ENCODE data around the gene TMEM108.

DNA sequence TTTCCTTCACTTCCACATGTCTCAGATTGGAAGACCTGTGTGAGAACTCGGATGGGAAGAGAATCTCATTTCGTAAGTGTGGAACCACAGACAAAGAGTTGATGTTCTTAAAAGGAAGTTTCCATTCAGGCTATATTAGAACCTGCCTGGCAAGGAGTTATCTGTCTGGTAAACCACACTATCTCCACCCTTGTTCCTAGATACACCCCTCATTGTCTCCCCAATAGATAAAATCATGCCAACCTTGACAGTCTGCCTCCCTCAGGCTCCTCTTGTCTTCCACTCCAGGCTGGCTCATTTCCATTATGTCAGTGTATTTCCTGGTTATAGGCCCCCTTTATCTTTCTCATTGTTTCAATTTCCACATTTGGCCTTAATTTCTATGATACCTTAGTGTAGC is 89.2 kb downstream of the TMEM108 start:
- no peak for TF ChIP-seq ZNF274 (IDR thresholded peaks at IDR 0.05; ENCODE audit: low read depth, low read length)
- no peak for TF ChIP-seq YY1 (IDR thresholded peaks at IDR 0.05; ENCODE audit: insufficient read depth, insufficient read length)
- TF ChIP-seq SUZ12 (IDR thresholded peaks at IDR 0.05; ENCODE audit: extremely low read depth, insufficient read depth, insufficient read length), result no peak

Measured in NT2/D1 (cell line).